Stimulated activated naive CD8-positive, alpha-beta T cell treated with anti-CD3 and anti-CD28 coated beads, Interleukin-15, Interleukin-2, amounts not matched to agents 100 U/mL and 50 U/mL, for 24 hours (primary cell): ENCODE data around the gene CPT1B.
"Not testable (repeated sequence)": the region's sequence is repeated elsewhere in the genome, so short reads cannot be mapped to it uniquely, and the experiment has no call there.

Experiments
- ATAC-seq: fragments of 150-1000 bp; cut with Tn5 transposase; one replicate; pipeline ENCODE4 v1.10.0; 2021
- DNase-seq: peaks from one replicate; pipeline ENCODE4 v3.0.0; 2021

Gene CPT1B

GRCh38 chr22:50545522-50546325 is 32.5 kb downstream of the CPT1B start, which contains the start of gene KLHDC7B:
Gene KLHDC7B, plus strand, starts transcription at chr22:50545899. Its CDS starts 345 bp downstream, at chr22:50546244.
- DNase-seq (no peak), ATAC-seq (peak; percentile 15)

- DNase-seq (no peak), ATAC-seq (no peak)
Observed at GRCh38 chr22:50544746-50545253, 33.4 kb downstream of the CPT1B start.

GRCh38 chr22:50544078-50544745 is 34.0 kb downstream of the CPT1B start:
- peak; percentile 64 for ATAC-seq
- DNase-seq = peak; percentile 93

GRCh38 chr22:50542416-50542927 is 35.8 kb downstream of the CPT1B start:
- ATAC-seq = no peak
- no peak for DNase-seq

GRCh38 chr22:50541667-50542026 is 36.6 kb downstream of the CPT1B start:
- DNase-seq = not testable (repeated sequence)

GRCh38 chr22:50540381-50540780 is 37.8 kb downstream of the CPT1B start:
- ATAC-seq (no peak), DNase-seq (no peak)

More at GRCh38 chr22:50541667-50542026, 36.6 kb downstream of the CPT1B start:
- not testable (repeated sequence) for ATAC-seq

- no peak for ATAC-seq
- no peak for DNase-seq
Observed at GRCh38 chr22:50537765-50538164, 40.5 kb downstream of the CPT1B start.

- ATAC-seq (no peak), DNase-seq (no peak)
Observed at GRCh38 chr22:50536226-50536625, 42.0 kb downstream of the CPT1B start.

GRCh38 chr22:50535113-50535512 is 43.1 kb downstream of the CPT1B start:
- ATAC-seq = no peak
- no peak for DNase-seq

GRCh38 chr22:50533856-50534711 is 44.1 kb downstream of the CPT1B start:
- ATAC-seq, DNase-seq: not testable (repeated sequence)

GRCh38 chr22:50532824-50533796 is 45.1 kb downstream of the CPT1B start:
- DNase-seq (no peak), ATAC-seq (no peak)

GRCh38 chr22:50531962-50532674 is 46.1 kb downstream of the CPT1B start:
- DNase-seq (peak; percentile 41), ATAC-seq (no peak)

GRCh38 chr22:50531546-50531961 is 46.7 kb downstream of the CPT1B start:
- ATAC-seq (peak; percentile 35), DNase-seq (peak; percentile 81)

- DNase-seq (peak; percentile 91), ATAC-seq (peak; percentile 59)
Observed at GRCh38 chr22:50530877-50531545, 47.2 kb downstream of the CPT1B start.

- DNase-seq (no peak), ATAC-seq (peak; percentile 0)
Observed at GRCh38 chr22:50530580-50530876, 47.7 kb downstream of the CPT1B start.

- DNase-seq (peak; percentile 86), ATAC-seq (peak; percentile 24)
Observed at GRCh38 chr22:50529897-50530579, 48.2 kb downstream of the CPT1B start, which contains the start of gene TYMP. Gene TYMP, minus strand, starts transcription at chr22:50530012. Its CDS starts 303 bp downstream, at chr22:50529709.

GRCh38 chr22:50529416-50529896 is 48.8 kb downstream of the CPT1B start:
- ATAC-seq = no peak
- DNase-seq = no peak

GRCh38 chr22:50528682-50529415 is 49.4 kb downstream of the CPT1B start:
- ATAC-seq (no peak), DNase-seq (peak; percentile 27)
